BJ (cell line): ENCODE data around the gene EGFLAM. TPM values are rescaled to one million over a fixed set of nuclear protein-coding genes. Genes with fewer than 3 reads are reported as not detected.
"Not testable (repeated sequence)": the region's sequence is repeated elsewhere in the genome, so short reads cannot be mapped to it uniquely, and the experiment has no call there.

Source experiments
- CTCF ChIA-PET: fragments of 350-600 bp; formaldehyde crosslinking; extraction: SDS; loops from one replicate; lab custom pipeline; 2021; ENCODE audit warnings: antibody characterized with exemption, inconsistent platforms; lab: Yijun Ruan, JAX
- POLR2A ChIA-PET: fragments of 300-600 bp; sonication (Branson Sonifier 250); formaldehyde crosslinking; extraction: SDS; loops from one replicate; lab custom pipeline; 2021; ENCODE audit warnings: antibody characterized with exemption; lab: Charles Lee
- DNase-seq: peaks from one replicate; pipeline ENCODE4 v3.0.0-alpha.2; 2011; ENCODE audit warnings: low read depth
- H3K27me3 ChIP-seq: 2 replicates; pipeline ENCODE4 v1.6.0; 2011; ENCODE audit warnings: low read length; ENCODE audit not compliant: control insufficient read depth, insufficient read depth
- H3K36me3 ChIP-seq: 2 replicates; pipeline ENCODE4 v1.5.1; 2011; ENCODE audit warnings: low read length; ENCODE audit not compliant: control insufficient read depth, insufficient read depth
- H3K4me3 ChIP-seq: 2 replicates; pipeline ENCODE4 v1.5.1; 2011; ENCODE audit warnings: low read depth, mild to moderate bottlenecking, control low read depth, low read length
- polyA plus RNA-seq: library from polyadenylated mRNA; depleted of rRNA; stranded (reverse); fragments of >200 nt; gene quantifications from 2 replicates; pipeline ENCODE4 v1.2.3, GENCODE V29; 2011
- TF ChIP-seq, protein P1 (sequence below): IDR thresholded peaks from 2 replicates; pipeline ENCODE4 v1.5.1; 2011; ENCODE audit warnings: low read depth, mild to moderate bottlenecking, control low read depth, inconsistent platforms, low read length, moderate library complexity; ENCODE audit not compliant: insufficient read depth

The EGFLAM gene
- polyA plus RNA-seq, 1 experiment, result 3.9 TPM

GRCh38 chr5:38414348-38414747, 156.0 kb downstream of the EGFLAM start:
- DNase-seq, result peak; percentile 41
- ChIA-PET CTCF (interaction anchor here (0.9 to 1.6 kb wide), 4 partner anchors 10 to 399 kb away, joined by 3 to 6 read pairs (median 4); no protein-coding TSS in a partner anchor), POLR2A (no interaction called here)
- Histone ChIP-seq H3K27me3 (peaks cover 2% of the 10 kb centered on the region), H3K36me3 (no peaks in the 10 kb centered on the region), H3K4me3 (no peak overlapping the region)
- TF ChIP-seq, protein P1, sequence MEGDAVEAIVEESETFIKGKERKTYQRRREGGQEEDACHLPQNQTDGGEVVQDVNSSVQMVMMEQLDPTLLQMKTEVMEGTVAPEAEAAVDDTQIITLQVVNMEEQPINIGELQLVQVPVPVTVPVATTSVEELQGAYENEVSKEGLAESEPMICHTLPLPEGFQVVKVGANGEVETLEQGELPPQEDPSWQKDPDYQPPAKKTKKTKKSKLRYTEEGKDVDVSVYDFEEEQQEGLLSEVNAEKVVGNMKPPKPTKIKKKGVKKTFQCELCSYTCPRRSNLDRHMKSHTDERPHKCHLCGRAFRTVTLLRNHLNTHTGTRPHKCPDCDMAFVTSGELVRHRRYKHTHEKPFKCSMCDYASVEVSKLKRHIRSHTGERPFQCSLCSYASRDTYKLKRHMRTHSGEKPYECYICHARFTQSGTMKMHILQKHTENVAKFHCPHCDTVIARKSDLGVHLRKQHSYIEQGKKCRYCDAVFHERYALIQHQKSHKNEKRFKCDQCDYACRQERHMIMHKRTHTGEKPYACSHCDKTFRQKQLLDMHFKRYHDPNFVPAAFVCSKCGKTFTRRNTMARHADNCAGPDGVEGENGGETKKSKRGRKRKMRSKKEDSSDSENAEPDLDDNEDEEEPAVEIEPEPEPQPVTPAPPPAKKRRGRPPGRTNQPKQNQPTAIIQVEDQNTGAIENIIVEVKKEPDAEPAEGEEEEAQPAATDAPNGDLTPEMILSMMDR, result no peak

DNA sequence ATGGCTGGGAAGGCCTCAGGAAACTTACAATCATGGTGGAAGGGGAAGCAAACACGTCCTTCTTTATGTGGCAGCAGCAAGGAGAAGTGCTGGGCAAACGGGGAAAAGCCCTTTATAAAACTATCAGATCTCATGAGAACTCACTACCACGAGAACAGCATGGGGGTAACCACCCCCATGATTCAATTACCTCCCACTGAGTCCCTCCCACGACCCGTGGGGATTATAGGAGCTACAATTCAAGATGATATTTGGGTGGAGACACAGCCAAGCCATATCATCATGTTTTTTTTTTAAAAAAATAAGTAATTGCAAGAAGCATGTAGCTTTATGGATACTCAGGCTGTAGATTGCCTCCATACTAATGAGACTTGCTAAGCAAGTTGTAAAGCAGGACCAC, 157.4 kb downstream of the EGFLAM start:
- CTCF ChIA-PET, result interaction anchor here (0.6 to 1.5 kb wide), 5 partner anchors 7 to 394 kb away, joined by 3 to 7 read pairs (median 4); no protein-coding TSS in a partner anchor
- H3K27me3 ChIP-seq, result not testable (repeated sequence)

DNA sequence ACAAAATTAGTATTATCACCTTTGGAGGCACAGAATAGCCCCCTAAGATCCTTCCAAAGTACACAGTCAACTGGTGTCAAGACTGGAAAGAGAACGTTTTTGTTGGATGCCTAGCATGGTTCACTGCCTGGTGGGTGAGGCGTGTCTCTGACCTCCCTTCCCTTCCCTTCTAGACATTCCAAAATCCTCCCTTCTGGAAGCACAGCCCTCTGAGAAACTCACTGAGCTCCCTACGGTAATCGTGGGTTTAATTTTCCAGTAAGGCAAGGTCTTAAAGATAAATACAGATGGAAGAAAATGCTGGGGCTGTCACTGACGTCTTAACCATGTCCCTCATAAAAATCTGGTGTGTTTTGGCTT, 159.3 kb downstream of the EGFLAM start:
- TF ChIP-seq, protein P1, result no peak
- POLR2A ChIA-PET, result interaction anchor here (0.6 kb wide), 1 partner anchor 24 kb away, joined by 3 read pairs; no protein-coding TSS in a partner anchor
- Histone ChIP-seq H3K36me3 (no peaks in the 10 kb centered on the region), H3K27me3 (peaks cover 2% of the 10 kb centered on the region), H3K4me3 (no peak overlapping the region)
- DNase-seq, result no peak
- CTCF ChIA-PET, result interaction anchor here (1.9 kb wide), 1 partner anchor 10 kb away, joined by 4 read pairs; no protein-coding TSS in a partner anchor

More for the DNA sequence above, 157.4 kb downstream of the EGFLAM start:
- DNase-seq, POLR2A ChIA-PET, H3K4me3 ChIP-seq, H3K36me3 ChIP-seq: not testable (repeated sequence)

- ChIA-PET POLR2A (no interaction called here), CTCF (interaction anchor here (0.7 to 4.8 kb wide), 30 partner anchors 9 to 501 kb away, joined by 3 to 52 read pairs (median 4); no protein-coding TSS in a partner anchor)
- Histone ChIP-seq H3K36me3 (no peaks in the 10 kb centered on the region), H3K27me3 (peaks cover 2% of the 10 kb centered on the region), H3K4me3 (no peak overlapping the region)
- TF ChIP-seq, protein P1, result no peak
- DNase-seq, result no peak
These were observed 161.9 kb downstream of the EGFLAM start for GRCh38 chr5:38420246-38420645.

- no peaks in the 10 kb centered on the region for H3K36me3 ChIP-seq
- H3K27me3 ChIP-seq, result peaks cover 2% of the 10 kb centered on the region
- ChIA-PET POLR2A (no interaction called here), CTCF (interaction anchor here (0.7 to 4.8 kb wide), 36 partner anchors 10 to 500 kb away, joined by 3 to 52 read pairs (median 4); no protein-coding TSS in a partner anchor)
- H3K4me3 ChIP-seq, result no peak overlapping the region
- no peak for DNase-seq
- TF ChIP-seq, protein P1, result peak; percentile 80
These were observed 162.5 kb downstream of the EGFLAM start for GRCh38 chr5:38420691-38421390.
